ENCODE data around the gene FNIP2.
"Not testable (repeated sequence)": the region's sequence is repeated elsewhere in the genome, so short reads cannot be mapped to it uniquely, and the experiment has no call there.

FNIP2 gene

GRCh38 chr4:158877069-158877468, 108.2 kb downstream of the FNIP2 start:
- peaks cover 4% of the 10 kb centered on the region for H3K4me1 ChIP-seq (ENCODE audit: control insufficient read depth, insufficient read depth, low read length)
- no peak overlapping the region for H3K4me3 ChIP-seq (ENCODE audit: low read length)
- no peak overlapping the region for H3K9ac ChIP-seq (ENCODE audit: low read length)
- DNase-seq (ENCODE audit: low read depth): no peak
- H3K9me3 ChIP-seq (ENCODE audit: control insufficient read depth, low read length): no peaks in the 10 kb centered on the region
- H3K27me3 ChIP-seq (replicated peaks; ENCODE audit: control insufficient read depth, insufficient read depth, low read length): no peaks in the 10 kb centered on the region
- H3K36me3 ChIP-seq (ENCODE audit: control insufficient read depth, insufficient read depth, low read length, severe bottlenecking): peaks cover 40% of the 10 kb centered on the region

GRCh38 chr4:158882142-158882541, 113.3 kb downstream of the FNIP2 start:
- not testable (repeated sequence) for H3K9me3 ChIP-seq (ENCODE audit: control insufficient read depth, low read length); H3K27me3 ChIP-seq (replicated peaks; ENCODE audit: control insufficient read depth, insufficient read depth, low read length); H3K9ac ChIP-seq (ENCODE audit: low read length); H3K4me3 ChIP-seq (ENCODE audit: low read length); DNase-seq (ENCODE audit: low read depth); H3K4me1 ChIP-seq (ENCODE audit: control insufficient read depth, insufficient read depth, low read length)
- H3K36me3 ChIP-seq (ENCODE audit: control insufficient read depth, insufficient read depth, low read length, severe bottlenecking): peaks cover 28% of the 10 kb centered on the region

DNA sequence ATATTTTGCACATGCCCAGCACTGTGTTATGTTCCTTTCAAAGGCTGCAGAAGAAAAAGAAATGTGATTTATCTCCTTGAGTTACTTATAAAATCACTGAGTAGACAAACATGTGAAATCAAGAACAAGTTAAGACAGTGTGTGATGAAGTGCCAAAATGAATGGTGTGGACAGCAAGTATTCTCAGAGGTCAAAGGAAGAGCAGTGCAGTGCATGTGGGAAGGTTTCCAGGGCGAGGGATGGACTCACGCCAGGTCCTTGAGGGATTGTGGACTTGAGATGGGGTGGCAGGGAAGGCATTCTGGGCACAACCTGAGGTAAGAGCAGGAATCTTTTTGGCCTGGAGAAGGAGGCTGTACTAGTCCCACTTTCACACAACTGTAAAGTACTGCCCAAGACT, 115.5 kb downstream of the FNIP2 start:
- Histone ChIP-seq H3K4me1 (ENCODE audit: control insufficient read depth, insufficient read depth, low read length) (peaks cover 10% of the 10 kb centered on the region), H3K9ac (ENCODE audit: low read length) (no peak overlapping the region), H3K9me3 (ENCODE audit: control insufficient read depth, low read length) (no peaks in the 10 kb centered on the region), H3K36me3 (ENCODE audit: control insufficient read depth, insufficient read depth, low read length, severe bottlenecking) (peaks cover 26% of the 10 kb centered on the region), H3K27me3 (replicated peaks; ENCODE audit: control insufficient read depth, insufficient read depth, low read length) (no peaks in the 10 kb centered on the region), H3K4me3 (ENCODE audit: low read length) (no peak overlapping the region)
- DNase-seq (ENCODE audit: low read depth): no peak

- H3K4me3 ChIP-seq (ENCODE audit: low read length): no peak overlapping the region
- no peaks in the 10 kb centered on the region for H3K27me3 ChIP-seq (replicated peaks; ENCODE audit: control insufficient read depth, insufficient read depth, low read length)
- no peaks in the 10 kb centered on the region for H3K9me3 ChIP-seq (ENCODE audit: control insufficient read depth, low read length)
- DNase-seq (ENCODE audit: low read depth): no peak
- H3K36me3 ChIP-seq (ENCODE audit: control insufficient read depth, insufficient read depth, low read length, severe bottlenecking): peaks cover 35% of the 10 kb centered on the region
- peaks cover 10% of the 10 kb centered on the region for H3K4me1 ChIP-seq (ENCODE audit: control insufficient read depth, insufficient read depth, low read length)
- no peak overlapping the region for H3K9ac ChIP-seq (ENCODE audit: low read length)
Observed at GRCh38 chr4:158885564-158885963, 116.7 kb downstream of the FNIP2 start.

- Histone ChIP-seq H3K9me3 (ENCODE audit: control insufficient read depth, low read length) (no peaks in the 10 kb centered on the region), H3K4me3 (ENCODE audit: low read length) (no peak overlapping the region), H3K36me3 (ENCODE audit: control insufficient read depth, insufficient read depth, low read length, severe bottlenecking) (peaks cover 72% of the 10 kb centered on the region), H3K27me3 (replicated peaks; ENCODE audit: control insufficient read depth, insufficient read depth, low read length) (no peaks in the 10 kb centered on the region), H3K4me1 (ENCODE audit: control insufficient read depth, insufficient read depth, low read length) (no peaks in the 10 kb centered on the region), H3K9ac (ENCODE audit: low read length) (no peak overlapping the region)
- DNase-seq (ENCODE audit: low read depth): no peak
Observed at GRCh38 chr4:158890294-158890693, 121.5 kb downstream of the FNIP2 start.

DNA sequence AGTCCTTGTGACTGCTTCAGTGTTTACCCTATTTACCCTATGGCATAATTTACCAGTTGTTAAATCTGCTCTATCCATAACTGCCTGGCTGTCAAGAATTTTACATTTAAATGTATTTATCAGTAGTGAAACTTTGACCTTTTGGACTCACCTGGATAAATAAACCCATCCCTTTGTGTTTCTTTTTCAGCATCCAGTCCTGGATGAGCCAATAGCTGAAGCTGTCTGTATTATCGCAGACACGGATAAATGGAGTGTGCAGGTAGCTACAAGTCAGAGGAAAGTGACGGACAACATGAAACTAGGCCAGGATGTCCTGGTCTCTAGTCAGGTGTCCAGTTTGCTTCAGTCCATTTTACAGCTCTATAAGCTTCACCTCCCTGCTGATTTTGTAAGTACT, 122.4 kb downstream of the FNIP2 start:
- Histone ChIP-seq H3K4me3 (ENCODE audit: low read length) (no peak overlapping the region), H3K9me3 (ENCODE audit: control insufficient read depth, low read length) (no peaks in the 10 kb centered on the region), H3K27me3 (replicated peaks; ENCODE audit: control insufficient read depth, insufficient read depth, low read length) (no peaks in the 10 kb centered on the region), H3K4me1 (ENCODE audit: control insufficient read depth, insufficient read depth, low read length) (no peaks in the 10 kb centered on the region), H3K36me3 (ENCODE audit: control insufficient read depth, insufficient read depth, low read length, severe bottlenecking) (peaks cover 71% of the 10 kb centered on the region), H3K9ac (ENCODE audit: low read length) (no peak overlapping the region)
- DNase-seq (ENCODE audit: low read depth): no peak

GRCh38 chr4:158894826-158895225, 126.0 kb downstream of the FNIP2 start:
- peaks cover 58% of the 10 kb centered on the region for H3K36me3 ChIP-seq (ENCODE audit: control insufficient read depth, insufficient read depth, low read length, severe bottlenecking)

GRCh38 chr4:158895797-158896576, 127.2 kb downstream of the FNIP2 start:
- no peak for DNase-seq (ENCODE audit: low read depth)
- Histone ChIP-seq H3K4me1 (ENCODE audit: control insufficient read depth, insufficient read depth, low read length) (no peaks in the 10 kb centered on the region), H3K36me3 (ENCODE audit: control insufficient read depth, insufficient read depth, low read length, severe bottlenecking) (peaks cover 50% of the 10 kb centered on the region), H3K4me3 (ENCODE audit: low read length) (no peak overlapping the region), H3K9me3 (ENCODE audit: control insufficient read depth, low read length) (no peaks in the 10 kb centered on the region), H3K27me3 (replicated peaks; ENCODE audit: control insufficient read depth, insufficient read depth, low read length) (no peaks in the 10 kb centered on the region), H3K9ac (ENCODE audit: low read length) (no peak overlapping the region)

More at GRCh38 chr4:158894826-158895225, 126.0 kb downstream of the FNIP2 start:
- Histone ChIP-seq H3K9me3 (ENCODE audit: control insufficient read depth, low read length) (no peaks in the 10 kb centered on the region), H3K4me1 (ENCODE audit: control insufficient read depth, insufficient read depth, low read length) (no peaks in the 10 kb centered on the region), H3K4me3 (ENCODE audit: low read length) (no peak overlapping the region), H3K9ac (ENCODE audit: low read length) (no peak overlapping the region), H3K27me3 (replicated peaks; ENCODE audit: control insufficient read depth, insufficient read depth, low read length) (no peaks in the 10 kb centered on the region)
- DNase-seq (ENCODE audit: low read depth): no peak

DNA sequence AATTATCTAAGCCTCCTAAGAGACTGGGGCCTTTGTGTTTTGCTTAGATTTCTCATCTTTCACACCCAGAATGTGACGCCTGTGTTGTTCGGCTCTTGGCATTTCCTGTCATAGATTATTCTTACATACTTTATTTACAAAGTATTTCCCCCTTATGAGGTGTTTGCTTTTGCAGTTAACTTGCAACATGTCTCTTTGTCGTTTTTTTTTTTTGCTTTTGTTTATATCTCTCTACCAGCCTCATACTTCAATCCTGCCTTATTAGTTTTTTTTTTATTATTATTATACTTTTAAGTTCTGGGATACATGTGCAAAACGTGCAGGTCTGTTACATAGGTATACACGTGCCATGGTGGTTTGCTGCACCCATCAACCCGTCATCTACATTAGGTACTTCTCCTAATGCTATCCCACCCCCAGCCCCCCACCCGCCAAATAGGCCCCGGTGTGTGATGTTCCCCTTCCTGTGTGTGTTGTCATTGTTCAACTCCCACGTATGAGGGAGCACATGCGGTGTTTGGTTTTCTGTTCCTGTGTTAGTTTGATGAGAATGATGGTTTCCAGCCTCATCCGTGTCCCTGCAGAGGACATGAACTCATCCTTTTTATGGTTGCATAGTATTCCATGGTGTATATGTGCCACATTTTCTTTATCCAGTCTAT, 127.9 kb downstream of the FNIP2 start:
- H3K36me3 ChIP-seq (ENCODE audit: control insufficient read depth, insufficient read depth, low read length, severe bottlenecking): peaks cover 44% of the 10 kb centered on the region
- not testable (repeated sequence) for H3K9me3 ChIP-seq (ENCODE audit: control insufficient read depth, low read length); H3K4me3 ChIP-seq (ENCODE audit: low read length); DNase-seq (ENCODE audit: low read depth); H3K27me3 ChIP-seq (replicated peaks; ENCODE audit: control insufficient read depth, insufficient read depth, low read length); H3K9ac ChIP-seq (ENCODE audit: low read length); H3K4me1 ChIP-seq (ENCODE audit: control insufficient read depth, insufficient read depth, low read length)

DNA sequence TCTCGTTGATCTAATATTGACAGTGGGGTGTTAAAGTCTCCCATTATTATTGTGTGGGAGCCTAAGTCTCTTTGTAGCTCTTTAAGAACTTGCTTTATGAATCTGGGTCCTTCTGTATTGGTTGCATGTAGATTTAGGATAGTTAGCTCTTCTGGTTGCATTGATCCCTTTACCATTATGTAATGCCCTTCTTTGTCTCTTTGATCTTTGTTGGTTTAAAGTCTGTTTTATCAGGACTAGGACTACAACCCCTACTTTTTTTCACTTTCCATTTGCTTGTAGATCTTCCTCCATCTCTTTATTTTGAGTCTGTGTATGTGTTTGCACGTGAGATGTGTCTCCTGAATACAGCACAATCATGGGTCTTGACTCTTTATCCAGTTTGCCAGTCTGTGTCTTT, 131.6 kb downstream of the FNIP2 start:
- H3K9ac ChIP-seq (ENCODE audit: low read length); H3K4me3 ChIP-seq (ENCODE audit: low read length); H3K9me3 ChIP-seq (ENCODE audit: control insufficient read depth, low read length); H3K4me1 ChIP-seq (ENCODE audit: control insufficient read depth, insufficient read depth, low read length); DNase-seq (ENCODE audit: low read depth); H3K27me3 ChIP-seq (replicated peaks; ENCODE audit: control insufficient read depth, insufficient read depth, low read length): not testable (repeated sequence)
- H3K36me3 ChIP-seq (ENCODE audit: control insufficient read depth, insufficient read depth, low read length, severe bottlenecking): peaks cover 40% of the 10 kb centered on the region

DNA sequence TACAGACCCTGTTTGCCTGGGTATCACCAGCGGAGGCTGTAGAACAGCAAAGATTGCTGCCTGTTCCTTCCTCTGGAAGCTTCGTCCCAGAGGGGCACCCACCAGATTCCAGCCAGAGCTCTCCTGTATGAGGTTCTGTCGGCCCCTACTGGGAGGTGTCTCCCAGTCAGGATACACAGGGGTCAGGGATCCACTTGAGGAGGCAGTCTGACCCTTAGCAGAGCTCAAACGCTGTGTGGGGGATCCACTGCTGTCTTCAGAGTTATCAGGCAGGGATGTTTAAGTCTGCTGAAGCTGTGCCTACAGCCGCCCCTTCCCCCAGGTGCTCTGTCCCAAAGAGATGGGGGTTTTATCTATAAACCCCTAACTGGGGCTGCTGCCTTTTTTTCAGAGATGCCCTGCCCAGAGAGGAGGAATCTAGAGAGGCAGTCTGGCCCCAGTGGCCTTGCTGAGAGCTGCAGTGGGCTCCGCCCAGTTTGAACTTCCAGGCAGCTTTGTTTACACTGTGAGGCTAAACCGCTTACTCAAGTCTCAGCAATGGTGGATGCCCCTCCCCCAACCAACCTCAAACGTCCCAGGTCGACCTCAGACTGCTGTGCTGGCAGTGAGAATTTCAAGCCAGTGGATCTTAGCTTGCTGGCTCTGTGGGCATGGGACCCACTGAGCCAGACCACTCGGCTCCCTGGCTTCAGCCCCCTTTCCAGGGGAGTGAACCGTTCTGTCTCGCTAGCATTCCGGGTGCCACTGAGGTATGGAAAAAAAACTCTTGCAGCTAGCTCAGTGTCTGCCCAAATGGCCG, 133.7 kb downstream of the FNIP2 start:
- H3K9ac ChIP-seq (ENCODE audit: low read length); H3K4me1 ChIP-seq (ENCODE audit: control insufficient read depth, insufficient read depth, low read length); H3K4me3 ChIP-seq (ENCODE audit: low read length); H3K9me3 ChIP-seq (ENCODE audit: control insufficient read depth, low read length); H3K27me3 ChIP-seq (replicated peaks; ENCODE audit: control insufficient read depth, insufficient read depth, low read length); DNase-seq (ENCODE audit: low read depth): not testable (repeated sequence)
- H3K36me3 ChIP-seq (ENCODE audit: control insufficient read depth, insufficient read depth, low read length, severe bottlenecking): peaks cover 43% of the 10 kb centered on the region
